Liver (tissue), 9 donors: ENCODE results near the gene CENPT. TPM values are rescaled to one million over a fixed set of nuclear protein-coding genes. Genes with fewer than 3 reads are reported as not detected.

Source experiments
- DNase-seq: peaks from one replicate; pipeline ENCODE4 v3.0.0-alpha.2; 2017; ENCODE audit warnings: low spot score
- H3K27ac ChIP-seq, 2 donors: one replicate each; pipeline ENCODE4 v1.7.0; 2013; ENCODE audit warnings: inconsistent platforms in 2 of 2, low read length in 2 of 2, control low read depth in 1 of 2, low read depth in 1 of 2, mild to moderate bottlenecking in 1 of 2
- H3K27me3 ChIP-seq, 4 donors: one replicate each; pipeline versions ENCODE4 v1.6.1 to v1.7.0; 2013; ENCODE audit warnings: low read length in 3 of 4, inconsistent platforms in 1 of 4, mild to moderate bottlenecking in 1 of 4, moderate library complexity in 1 of 4; ENCODE audit not compliant: control insufficient read depth in 4 of 4, insufficient read depth in 4 of 4
- H3K36me3 ChIP-seq, 4 donors: one replicate each; pipeline versions ENCODE4 v1.6.1 to v1.7.0; 2013; ENCODE audit warnings: low read length in 3 of 4, mild to moderate bottlenecking in 3 of 4, low read depth in 1 of 4, moderate library complexity in 1 of 4; ENCODE audit not compliant: control insufficient read depth in 4 of 4, insufficient read depth in 3 of 4
- H3K4me1 ChIP-seq, 4 donors: one replicate each; pipeline versions ENCODE4 v1.6.1 to v1.7.0; 2013; ENCODE audit warnings: low read length in 3 of 4, mild to moderate bottlenecking in 3 of 4, moderate library complexity in 1 of 4; ENCODE audit not compliant: control insufficient read depth in 4 of 4, insufficient read depth in 4 of 4
- H3K4me3 ChIP-seq, 3 donors: one replicate each; pipeline versions ENCODE4 v1.6.1 to v1.7.0; 2013; ENCODE audit warnings: low read length in 3 of 3, control low read depth in 1 of 3, low read depth in 1 of 3, mild to moderate bottlenecking in 1 of 3
- H3K9ac ChIP-seq, 2 donors: one replicate each; pipeline ENCODE4 v1.7.0; 2013; ENCODE audit warnings: low read length in 2 of 2, mild to moderate bottlenecking in 2 of 2, moderate library complexity in 2 of 2, control low read depth in 1 of 2, low read depth in 1 of 2
- H3K9me3 ChIP-seq, 4 donors: one replicate each; pipeline versions ENCODE4 v1.6.1 to v1.7.0; 2013; ENCODE audit warnings: low read length in 3 of 4; ENCODE audit not compliant: control insufficient read depth in 4 of 4
- ATF3 ChIP-seq: IDR thresholded peaks from 2 replicates; pipeline ENCODE4 v1.6.1; 2016; ENCODE audit warnings: antibody characterized with exemption
- CTCF ChIP-seq: fragments of 150-350 bp; IDR thresholded peaks from 2 replicates; pipeline ENCODE4 v1.5.1; 2017; ENCODE audit warnings: improper control_type of control experiment, low read depth, low read length; ENCODE audit not compliant: missing input control
- EGR1 ChIP-seq, 2 donors: IDR thresholded peaks; 2 replicates each; pipeline ENCODE4 v1.6.1; 2016 to 2018; ENCODE audit warnings: antibody characterized with exemption in 2 of 2, low read depth in 2 of 2
- FOXA1 ChIP-seq: IDR thresholded peaks from 2 replicates; pipeline ENCODE4 v1.6.1; 2016; ENCODE audit warnings: antibody characterized with exemption
- FOXA2 ChIP-seq: IDR thresholded peaks from 2 replicates; pipeline ENCODE4 v1.6.1; 2016; ENCODE audit warnings: antibody characterized with exemption
- GABPA ChIP-seq, 2 donors: IDR thresholded peaks in 1 of 2; conservative IDR thresholded peaks in 1 of 2; 2 replicates each; pipeline ENCODE4 v1.6.1; 2016; ENCODE audit warnings: antibody characterized with exemption in 2 of 2, mild to moderate bottlenecking in 1 of 2, moderate library complexity in 1 of 2
- HNF4A ChIP-seq, 2 donors: conservative IDR thresholded peaks; 2 replicates each; pipeline ENCODE4 v1.6.1; 2016; ENCODE audit warnings: antibody characterized with exemption in 2 of 2, mild to moderate bottlenecking in 2 of 2
- HNF4G ChIP-seq: IDR thresholded peaks from 2 replicates; pipeline ENCODE4 v1.6.1; 2016; ENCODE audit warnings: antibody characterized with exemption
- JUND ChIP-seq, 2 donors: IDR thresholded peaks; 2 replicates each; pipeline ENCODE4 v1.6.1; 2016; ENCODE audit warnings: antibody characterized with exemption in 2 of 2
- MAX ChIP-seq: IDR thresholded peaks from 2 replicates; pipeline ENCODE4 v1.6.1; 2016; ENCODE audit warnings: antibody characterized with exemption
- NR2F2 ChIP-seq: IDR thresholded peaks from 2 replicates; pipeline ENCODE4 v1.6.1; 2016; ENCODE audit warnings: antibody characterized with exemption
- RAD21 ChIP-seq, 2 donors: IDR thresholded peaks; 2 replicates each; pipeline ENCODE4 v1.6.1; 2016; ENCODE audit warnings: antibody characterized with exemption in 2 of 2, mild to moderate bottlenecking in 2 of 2
- REST ChIP-seq: IDR thresholded peaks from 2 replicates; pipeline ENCODE4 v1.6.1; 2016; ENCODE audit warnings: antibody characterized with exemption, mild to moderate bottlenecking
- RXRA ChIP-seq, 2 donors: IDR thresholded peaks; 2 replicates each; pipeline ENCODE4 v1.6.1; 2017 to 2018; ENCODE audit warnings: antibody characterized with exemption in 2 of 2, mild to moderate bottlenecking in 1 of 2
- SP1 ChIP-seq: IDR thresholded peaks from 2 replicates; pipeline ENCODE4 v1.6.1; 2018; ENCODE audit warnings: antibody characterized with exemption, mild to moderate bottlenecking
- TAF1 ChIP-seq: conservative IDR thresholded peaks from 2 replicates; pipeline ENCODE4 v1.6.1; 2016; ENCODE audit warnings: antibody characterized with exemption, mild to moderate bottlenecking
- YY1 ChIP-seq: IDR thresholded peaks from 2 replicates; pipeline ENCODE4 v1.6.1; 2016; ENCODE audit warnings: antibody characterized with exemption, mild to moderate bottlenecking
- ZBTB33 ChIP-seq: IDR thresholded peaks from 2 replicates; pipeline ENCODE4 v1.6.1; 2016; ENCODE audit warnings: antibody characterized with exemption
- WGBS: extraction: QIAGEN DNeasy Blood & Tissue Kit; methylation state at CpG from one replicate; pipeline ENCODE4 v1.1.7; 2013; 5-methylcytosine and 5-hydroxymethylcytosine counted together
- polyA plus RNA-seq, 2 donors: library from polyadenylated mRNA; stranded (reverse) in 1 of 2; unstranded in 1 of 2; fragments of 200-250 nt in 1 of 2; fragments of >200 nt in 1 of 2; fragmentation: Nextera tagmentation in 1 of 2; extraction: Ambion mirVana in 1 of 2; gene quantifications; one replicate each; pipeline versions ENCODE4 v1.2.1 to v1.2.3, GENCODE V29; 2013 to 2015
- total RNA-seq, 2 donors: library from RNA; depleted of rRNA; stranded (reverse); fragments of >200 nt; gene quantifications; one replicate each; pipeline ENCODE4 v1.2.3, GENCODE V29; 2014
- donor health status: healthy.
- donor health status: healthy.
- donor health status: healthy.
- donor health status: healthy.
- donor health status: healthy.

Gene CENPT
- total RNA-seq: 10 to 100 TPM; 15.9 to 22.7 TPM
- 10 to 100 TPM; 11.4 to 26.9 TPM for polyA plus RNA-seq

- Histone ChIP-seq H3K4me3 (peak within 1 kb of the TSS; percentile 80 to 92 (median 84)), H3K27ac (peak within 1 kb of the TSS; percentile 89 to 97), H3K27me3 (no peaks in the 10 kb centered on the region), H3K9ac (peak within 1 kb of the TSS; percentile 81 to 95), H3K36me3 (no peaks in the 10 kb centered on the region), H3K9me3 (no peaks in the 10 kb centered on the region), H3K4me1 (peaks cover 14 to 53% (median 42%) of the 10 kb centered on the region in 4 donors)
- peak; percentile 71 for DNase-seq
- TF ChIP-seq ZBTB33 (no peak), GABPA (IDR thresholded peaks at IDR 0.05 in 1 of 2, conservative IDR thresholded peaks at IDR 0.05 in 1 of 2) (no peak), ATF3 (no peak), TAF1 (no peak), HNF4G (no peak), EGR1 (IDR thresholded peaks at IDR 0.05; ENCODE audit: low read depth in 2 of 2) (no peak), RXRA (IDR thresholded peaks at IDR 0.05) (no peak)
- WGBS: under 1% methylated on average over 62 of the region's 62 CpGs
These were observed at the start of gene CENPT for GRCh38 chr16:67847064-67847861. Gene CENPT (minus strand): TSS chr16:67847693. CDS start chr16:67833859, 13,834 bp downstream.

- WGBS: 87% methylated on average over 3 of the region's 3 CpGs
- no peaks in the 10 kb centered on the region for H3K9me3 ChIP-seq
- DNase-seq: no peak
- no peak overlapping the region for H3K27ac ChIP-seq
- H3K9ac ChIP-seq: no peak overlapping the region
- H3K4me1 ChIP-seq: peaks cover 9 to 23% (median 18%) of the 10 kb centered on the region in 4 donors
- no peak for TF ChIP-seq MAX
- TF ChIP-seq NR2F2: no peak
- no peak for TF ChIP-seq EGR1 (IDR thresholded peaks at IDR 0.05; ENCODE audit: low read depth in 2 of 2)
- TF ChIP-seq RXRA (IDR thresholded peaks at IDR 0.05): no peak
- TF ChIP-seq TAF1: no peak
- no peak for TF ChIP-seq HNF4G
- TF ChIP-seq GABPA (IDR thresholded peaks at IDR 0.05 in 1 of 2, conservative IDR thresholded peaks at IDR 0.05 in 1 of 2): no peak
- TF ChIP-seq RAD21 (IDR thresholded peaks at IDR 0.05): no peak
- no peak for TF ChIP-seq REST
- no peak for TF ChIP-seq YY1
- TF ChIP-seq FOXA1: no peak
- TF ChIP-seq HNF4A (conservative IDR thresholded peaks at IDR 0.05): no peak
- TF ChIP-seq SP1: no peak
- no peak for TF ChIP-seq FOXA2
- TF ChIP-seq CTCF: no peak
- no peak for TF ChIP-seq ZBTB33
- TF ChIP-seq ATF3: no peak
- TF ChIP-seq JUND (IDR thresholded peaks at IDR 0.05): no peak
- no peak overlapping the region for H3K4me3 ChIP-seq
- peaks cover 0 to 2% (median 0%) of the 10 kb centered on the region in 4 donors for H3K36me3 ChIP-seq
- H3K27me3 ChIP-seq: no peaks in the 10 kb centered on the region
These were observed 49.7 kb upstream of the CENPT start for GRCh38 chr16:67897231-67897630.
